Ishikawa (cell line): ENCODE results near the gene PRSS3.

ENCODE experiments used
- CEBPB ChIP-seq: IDR thresholded peaks from 2 replicates; pipeline ENCODE4 v1.6.1; 2012
- CREB1 ChIP-seq: IDR thresholded peaks from 2 replicates; pipeline ENCODE4 v1.6.1; 2012; ENCODE audit warnings: low read depth
- EGR1 ChIP-seq: IDR thresholded peaks from 2 replicates; pipeline ENCODE4 v1.6.1; 2012
- EP300 ChIP-seq: IDR thresholded peaks from 2 replicates; pipeline ENCODE4 v1.6.1; 2012; ENCODE audit warnings: borderline replicate concordance
- NFIC ChIP-seq: IDR thresholded peaks from 2 replicates; pipeline ENCODE4 v1.6.1; 2012
- RAD21 ChIP-seq: IDR thresholded peaks from 2 replicates; pipeline ENCODE4 v1.6.1; 2012; ENCODE audit warnings: low read depth
- TAF1 ChIP-seq: IDR thresholded peaks from 2 replicates; pipeline ENCODE4 v1.6.1; 2012; ENCODE audit warnings: low read depth, mild to moderate bottlenecking
- TCF12 ChIP-seq: IDR thresholded peaks from 2 replicates; pipeline ENCODE4 v1.6.1; 2012; ENCODE audit warnings: low read depth
- TEAD4 ChIP-seq: IDR thresholded peaks from 2 replicates; pipeline ENCODE4 v1.6.1; 2012
- YY1 ChIP-seq: IDR thresholded peaks from 2 replicates; pipeline ENCODE4 v1.6.1; 2012; ENCODE audit warnings: low read depth
- ZBTB7A ChIP-seq: IDR thresholded peaks from 2 replicates; pipeline ENCODE4 v1.6.1; 2012; ENCODE audit warnings: low read depth
- TF ChIP-seq, protein P1 (sequence below): IDR thresholded peaks from 2 replicates; pipeline ENCODE4 v1.6.1; 2012; ENCODE audit warnings: low read depth, mild to moderate bottlenecking
- TF ChIP-seq, protein P2 (sequence below): IDR thresholded peaks from 2 replicates; pipeline ENCODE4 v1.6.1; 2012
- TF ChIP-seq, protein P3 (sequence below): IDR thresholded peaks from 2 replicates; pipeline ENCODE4 v1.6.1; 2012

DNA sequence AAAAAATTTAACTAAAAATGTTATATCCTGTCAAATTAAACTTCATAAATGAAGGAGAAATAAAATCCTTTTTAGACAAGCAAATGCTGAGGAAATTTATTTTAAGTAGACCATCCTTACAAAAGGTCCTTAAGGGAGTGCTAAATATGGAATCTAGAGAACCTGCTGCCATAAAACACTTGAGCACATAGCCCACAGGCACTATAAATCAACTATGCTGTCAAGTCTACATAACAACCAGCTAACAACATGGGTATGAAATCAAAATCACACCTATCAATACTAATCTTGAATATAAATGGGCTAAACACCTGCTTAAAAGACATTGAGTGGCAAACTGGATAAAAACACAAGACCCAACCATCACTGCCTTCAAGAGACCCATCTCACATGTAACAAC, 15.1 kb upstream of the PRSS3 start:
- TF ChIP-seq EP300 (no peak), RAD21 (no peak), CREB1 (no peak), ZBTB7A (no peak), TEAD4 (no peak), YY1 (no peak), CEBPB (no peak), EGR1 (no peak), TAF1 (no peak), NFIC (no peak), TCF12 (no peak)
- TF ChIP-seq, protein P1, sequence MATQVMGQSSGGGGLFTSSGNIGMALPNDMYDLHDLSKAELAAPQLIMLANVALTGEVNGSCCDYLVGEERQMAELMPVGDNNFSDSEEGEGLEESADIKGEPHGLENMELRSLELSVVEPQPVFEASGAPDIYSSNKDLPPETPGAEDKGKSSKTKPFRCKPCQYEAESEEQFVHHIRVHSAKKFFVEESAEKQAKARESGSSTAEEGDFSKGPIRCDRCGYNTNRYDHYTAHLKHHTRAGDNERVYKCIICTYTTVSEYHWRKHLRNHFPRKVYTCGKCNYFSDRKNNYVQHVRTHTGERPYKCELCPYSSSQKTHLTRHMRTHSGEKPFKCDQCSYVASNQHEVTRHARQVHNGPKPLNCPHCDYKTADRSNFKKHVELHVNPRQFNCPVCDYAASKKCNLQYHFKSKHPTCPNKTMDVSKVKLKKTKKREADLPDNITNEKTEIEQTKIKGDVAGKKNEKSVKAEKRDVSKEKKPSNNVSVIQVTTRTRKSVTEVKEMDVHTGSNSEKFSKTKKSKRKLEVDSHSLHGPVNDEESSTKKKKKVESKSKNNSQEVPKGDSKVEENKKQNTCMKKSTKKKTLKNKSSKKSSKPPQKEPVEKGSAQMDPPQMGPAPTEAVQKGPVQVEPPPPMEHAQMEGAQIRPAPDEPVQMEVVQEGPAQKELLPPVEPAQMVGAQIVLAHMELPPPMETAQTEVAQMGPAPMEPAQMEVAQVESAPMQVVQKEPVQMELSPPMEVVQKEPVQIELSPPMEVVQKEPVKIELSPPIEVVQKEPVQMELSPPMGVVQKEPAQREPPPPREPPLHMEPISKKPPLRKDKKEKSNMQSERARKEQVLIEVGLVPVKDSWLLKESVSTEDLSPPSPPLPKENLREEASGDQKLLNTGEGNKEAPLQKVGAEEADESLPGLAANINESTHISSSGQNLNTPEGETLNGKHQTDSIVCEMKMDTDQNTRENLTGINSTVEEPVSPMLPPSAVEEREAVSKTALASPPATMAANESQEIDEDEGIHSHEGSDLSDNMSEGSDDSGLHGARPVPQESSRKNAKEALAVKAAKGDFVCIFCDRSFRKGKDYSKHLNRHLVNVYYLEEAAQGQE = no peak
- TF ChIP-seq, protein P2, sequence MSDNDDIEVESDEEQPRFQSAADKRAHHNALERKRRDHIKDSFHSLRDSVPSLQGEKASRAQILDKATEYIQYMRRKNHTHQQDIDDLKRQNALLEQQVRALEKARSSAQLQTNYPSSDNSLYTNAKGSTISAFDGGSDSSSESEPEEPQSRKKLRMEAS = no peak
- TF ChIP-seq, protein P3, sequence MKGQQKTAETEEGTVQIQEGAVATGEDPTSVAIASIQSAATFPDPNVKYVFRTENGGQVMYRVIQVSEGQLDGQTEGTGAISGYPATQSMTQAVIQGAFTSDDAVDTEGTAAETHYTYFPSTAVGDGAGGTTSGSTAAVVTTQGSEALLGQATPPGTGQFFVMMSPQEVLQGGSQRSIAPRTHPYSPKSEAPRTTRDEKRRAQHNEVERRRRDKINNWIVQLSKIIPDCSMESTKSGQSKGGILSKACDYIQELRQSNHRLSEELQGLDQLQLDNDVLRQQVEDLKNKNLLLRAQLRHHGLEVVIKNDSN = no peak
